GM18526 (cell line): ENCODE measurements around the gene FBN3.

ENCODE experiments used
- POLR2A ChIP-seq: IDR thresholded peaks from 3 replicates; pipeline ENCODE4 v1.6.1; 2011; ENCODE audit not compliant: insufficient read length; ENCODE audit errors: extremely low read depth

Gene FBN3

GRCh38 chr19:8151767-8152035, 2.3 kb upstream of the FBN3 start:
- no peak for TF ChIP-seq POLR2A

GRCh38 chr19:8150998-8151766, 1.8 kb upstream of the FBN3 start:
- TF ChIP-seq POLR2A: no peak

GRCh38 chr19:8150178-8150865, 930 bp upstream of the FBN3 start:
- TF ChIP-seq POLR2A: no peak

- TF ChIP-seq POLR2A: no peak
These were observed 757 bp downstream of the FBN3 start for GRCh38 chr19:8148410-8149260.

- no peak for TF ChIP-seq POLR2A
These were observed 1.3 kb downstream of the FBN3 start for GRCh38 chr19:8148088-8148409.

GRCh38 chr19:8147582-8147978, 1.8 kb downstream of the FBN3 start:
- no peak for TF ChIP-seq POLR2A

- TF ChIP-seq POLR2A: no peak
These were observed 2.4 kb downstream of the FBN3 start for GRCh38 chr19:8146877-8147581.

GRCh38 chr19:8144273-8144995, 5.0 kb downstream of the FBN3 start:
- no peak for TF ChIP-seq POLR2A

GRCh38 chr19:8143041-8143440, 6.4 kb downstream of the FBN3 start:
- TF ChIP-seq POLR2A: no peak

GRCh38 chr19:8142513-8142900, 6.9 kb downstream of the FBN3 start:
- TF ChIP-seq POLR2A: no peak

GRCh38 chr19:8141726-8142512, 7.5 kb downstream of the FBN3 start:
- no peak for TF ChIP-seq POLR2A

GRCh38 chr19:8138201-8138600, 11.2 kb downstream of the FBN3 start:
- no peak for TF ChIP-seq POLR2A

GRCh38 chr19:8137425-8137824, 12.0 kb downstream of the FBN3 start:
- TF ChIP-seq POLR2A: no peak

GRCh38 chr19:8135946-8136618, 13.3 kb downstream of the FBN3 start:
- no peak for TF ChIP-seq POLR2A
